Upper lobe of right lung (tissue), 1 donor: ENCODE data around the gene P4HA1. TPM values are rescaled to one million over a fixed set of nuclear protein-coding genes. Genes with fewer than 3 reads are reported as not detected.
A peak's percentile ranks its signal among the peaks of the same experiment; 100 is the strongest.
"Not testable (repeated sequence)": the region's sequence is repeated elsewhere in the genome, so short reads cannot be mapped to it uniquely, and the experiment has no call there.

Experiments used
- ATAC-seq: fragments of 200-7000 bp; cut with Tn5 transposase; one replicate; pipeline ENCODE4 v1.9.1; 2020; ENCODE audit warnings: mild to moderate bottlenecking, moderate library complexity
- DNase-seq: peaks from one replicate; pipeline ENCODE4 v3.0.0-alpha.2; 2020
- H3K27ac ChIP-seq: fragments of 200-600 bp; one replicate; pipeline ENCODE4 v1.8.0; 2022
- H3K27me3 ChIP-seq: fragments of 200-600 bp; one replicate; pipeline ENCODE4 v1.8.0; 2022; ENCODE audit warnings: mild to moderate bottlenecking
- H3K36me3 ChIP-seq: fragments of 200-600 bp; one replicate; pipeline ENCODE4 v1.8.0; 2022
- H3K4me1 ChIP-seq: fragments of 200-600 bp; one replicate; pipeline ENCODE4 v1.8.0; 2022
- H3K4me3 ChIP-seq: fragments of 200-600 bp; one replicate; pipeline ENCODE4 v1.8.0; 2022; ENCODE audit warnings: mild to moderate bottlenecking
- H3K9me3 ChIP-seq: fragments of 200-600 bp; one replicate; pipeline ENCODE4 v1.8.0; 2022
- intact Hi-C: fragments of 100-400 bp; cut with DNase I; formaldehyde crosslinking; loops from one replicate; pipeline ENCODE4 v1.11.0; 2022
- total RNA-seq: library from RNA; stranded (reverse); fragmentation: NEBNext Ultra II Directional; extraction: Animal tissue kit (Norgen Biotek cat#: 25700); gene quantifications from one replicate; pipeline ENCODE4 v1.2.1, GENCODE V29; 2021
- TF ChIP-seq, protein P1 (sequence below): fragments of 200-600 bp; IDR thresholded peaks from one replicate; pipeline ENCODE4 v1.8.0; 2022; ENCODE audit warnings: antibody characterized with exemption
- donor health status: DM: no; HTN: yes; CAD: no; lungs with severe emphysema.

Gene P4HA1
- total RNA-seq, 1 donor from 2014 or later, result 51.8 TPM

DNA sequence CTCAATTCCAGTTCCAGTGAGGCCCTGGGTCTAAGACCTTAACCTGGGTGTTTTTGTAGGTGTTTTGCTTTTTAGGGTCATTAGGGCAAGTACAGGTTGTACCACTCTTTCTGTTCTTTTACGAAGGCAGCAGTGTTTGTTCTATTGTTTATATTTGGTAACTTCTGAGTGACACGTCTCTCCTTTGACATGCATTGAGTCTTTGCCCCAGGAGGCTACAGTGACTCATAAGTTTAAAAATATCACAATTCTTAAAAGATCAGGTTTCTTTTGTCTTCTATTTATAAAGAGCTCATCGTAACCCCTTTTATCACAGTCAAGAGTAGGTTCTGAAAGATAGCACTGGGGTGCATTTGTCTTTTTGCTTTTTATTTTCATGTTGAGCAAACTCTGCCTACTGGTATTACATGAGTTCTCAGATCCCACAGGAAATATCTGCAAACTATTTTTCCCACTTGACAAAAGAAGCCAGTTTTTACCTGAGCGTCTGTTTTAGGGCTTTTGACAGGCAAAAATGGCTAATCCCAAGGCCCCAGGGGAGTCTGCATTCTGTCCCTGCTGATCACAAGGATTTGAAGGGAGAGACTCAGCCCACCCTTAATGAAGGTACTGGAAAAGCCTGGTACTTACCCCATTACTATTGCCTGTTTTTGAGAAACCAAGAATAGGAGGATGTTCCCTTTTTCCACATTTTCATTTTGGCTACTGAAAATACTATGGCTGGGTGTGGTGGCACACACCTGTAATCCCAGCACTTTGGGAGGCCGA lies 21.5 kb upstream of the P4HA1 start:
- intact Hi-C loops, result no loop called here
- H3K4me3 ChIP-seq, result no peak overlapping the region
- no peaks in the 10 kb centered on the region for H3K27me3 ChIP-seq
- ATAC-seq, result peak; percentile 30
- TF ChIP-seq, protein P1, sequence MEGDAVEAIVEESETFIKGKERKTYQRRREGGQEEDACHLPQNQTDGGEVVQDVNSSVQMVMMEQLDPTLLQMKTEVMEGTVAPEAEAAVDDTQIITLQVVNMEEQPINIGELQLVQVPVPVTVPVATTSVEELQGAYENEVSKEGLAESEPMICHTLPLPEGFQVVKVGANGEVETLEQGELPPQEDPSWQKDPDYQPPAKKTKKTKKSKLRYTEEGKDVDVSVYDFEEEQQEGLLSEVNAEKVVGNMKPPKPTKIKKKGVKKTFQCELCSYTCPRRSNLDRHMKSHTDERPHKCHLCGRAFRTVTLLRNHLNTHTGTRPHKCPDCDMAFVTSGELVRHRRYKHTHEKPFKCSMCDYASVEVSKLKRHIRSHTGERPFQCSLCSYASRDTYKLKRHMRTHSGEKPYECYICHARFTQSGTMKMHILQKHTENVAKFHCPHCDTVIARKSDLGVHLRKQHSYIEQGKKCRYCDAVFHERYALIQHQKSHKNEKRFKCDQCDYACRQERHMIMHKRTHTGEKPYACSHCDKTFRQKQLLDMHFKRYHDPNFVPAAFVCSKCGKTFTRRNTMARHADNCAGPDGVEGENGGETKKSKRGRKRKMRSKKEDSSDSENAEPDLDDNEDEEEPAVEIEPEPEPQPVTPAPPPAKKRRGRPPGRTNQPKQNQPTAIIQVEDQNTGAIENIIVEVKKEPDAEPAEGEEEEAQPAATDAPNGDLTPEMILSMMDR, result no peak
- H3K27ac ChIP-seq, result no peak overlapping the region
- no peaks in the 10 kb centered on the region for H3K9me3 ChIP-seq
- peaks cover 5% of the 10 kb centered on the region for H3K36me3 ChIP-seq
- DNase-seq, result no peak
- no peaks in the 10 kb centered on the region for H3K4me1 ChIP-seq

DNA sequence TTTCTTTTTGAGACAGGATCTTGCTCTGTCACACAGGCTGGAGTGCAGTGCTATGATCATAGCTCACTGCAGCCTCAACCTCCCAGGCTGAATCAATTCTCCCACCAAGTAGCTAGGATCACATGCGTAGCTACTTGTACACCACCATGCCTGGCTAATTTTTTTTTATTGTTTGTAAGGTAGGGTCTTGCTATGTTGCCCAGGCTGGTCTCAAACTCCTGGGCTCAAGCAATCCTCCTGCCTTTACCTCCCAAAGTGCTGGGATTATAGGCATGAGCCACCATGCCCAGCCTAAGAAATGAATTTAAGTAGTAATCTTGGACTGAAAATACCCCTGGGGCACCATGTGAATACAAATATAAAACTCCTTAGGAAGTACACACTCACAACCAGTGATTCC lies 19.4 kb upstream of the P4HA1 start:
- H3K4me1 ChIP-seq, result peaks cover 1% of the 10 kb centered on the region
- intact Hi-C loops, result no loop called here
- H3K9me3 ChIP-seq, result no peaks in the 10 kb centered on the region
- DNase-seq, result no peak
- TF ChIP-seq, protein P1, result no peak
- no peaks in the 10 kb centered on the region for H3K27me3 ChIP-seq
- H3K4me3 ChIP-seq, result no peak overlapping the region
- no peak overlapping the region for H3K27ac ChIP-seq
- peaks cover 5% of the 10 kb centered on the region for H3K36me3 ChIP-seq
- no peak for ATAC-seq

DNA sequence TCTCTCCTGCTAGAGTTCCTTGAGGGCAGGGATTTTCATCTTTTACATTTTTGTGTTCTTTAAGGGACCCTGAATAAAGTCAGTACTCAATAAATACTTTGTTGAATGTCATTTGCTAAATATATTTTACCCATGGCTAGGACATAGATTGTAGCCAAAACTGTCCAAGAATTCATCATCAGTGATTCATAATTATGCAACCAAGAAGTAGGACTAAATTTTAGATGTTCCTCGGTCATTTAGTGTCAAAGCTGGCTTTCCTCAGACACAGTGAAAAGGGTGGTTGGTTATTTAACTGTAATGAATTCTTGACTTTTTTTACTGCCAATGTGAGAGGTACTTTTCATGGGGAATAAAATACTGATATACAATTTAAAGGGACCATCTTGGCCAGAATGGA lies 16.9 kb upstream of the P4HA1 start:
- intact Hi-C loops, result no loop called here
- Histone ChIP-seq H3K36me3 (no peaks in the 10 kb centered on the region), H3K4me1 (peaks cover 4% of the 10 kb centered on the region), H3K27me3 (no peaks in the 10 kb centered on the region), H3K9me3 (no peaks in the 10 kb centered on the region), H3K27ac (no peak overlapping the region), H3K4me3 (no peak overlapping the region)
- TF ChIP-seq, protein P1, result no peak
- ATAC-seq, result no peak
- DNase-seq, result no peak

DNA sequence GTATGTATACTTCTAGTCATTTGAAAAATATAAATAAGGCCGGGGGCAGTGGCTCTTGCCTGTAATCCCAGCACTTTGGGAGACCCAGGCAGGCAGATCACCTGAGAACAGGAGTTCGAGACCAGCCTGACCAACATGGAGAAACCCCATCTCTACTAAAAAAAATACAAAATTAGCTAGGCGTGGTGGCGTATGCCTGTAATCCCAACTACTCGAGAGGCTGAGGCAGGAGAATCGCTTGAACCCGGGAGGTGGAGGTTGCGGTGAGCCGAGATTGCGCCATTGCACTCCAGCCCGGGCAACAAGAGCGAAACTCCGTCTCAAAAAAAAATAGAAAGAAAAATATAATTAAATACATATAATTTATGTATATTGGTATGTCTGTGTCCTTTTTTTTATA lies 15.4 kb upstream of the P4HA1 start:
- intact Hi-C loops, H3K9me3 ChIP-seq, H3K36me3 ChIP-seq, DNase-seq, H3K4me3 ChIP-seq, H3K27ac ChIP-seq, H3K4me1 ChIP-seq, ATAC-seq, H3K27me3 ChIP-seq: not testable (repeated sequence)

DNA sequence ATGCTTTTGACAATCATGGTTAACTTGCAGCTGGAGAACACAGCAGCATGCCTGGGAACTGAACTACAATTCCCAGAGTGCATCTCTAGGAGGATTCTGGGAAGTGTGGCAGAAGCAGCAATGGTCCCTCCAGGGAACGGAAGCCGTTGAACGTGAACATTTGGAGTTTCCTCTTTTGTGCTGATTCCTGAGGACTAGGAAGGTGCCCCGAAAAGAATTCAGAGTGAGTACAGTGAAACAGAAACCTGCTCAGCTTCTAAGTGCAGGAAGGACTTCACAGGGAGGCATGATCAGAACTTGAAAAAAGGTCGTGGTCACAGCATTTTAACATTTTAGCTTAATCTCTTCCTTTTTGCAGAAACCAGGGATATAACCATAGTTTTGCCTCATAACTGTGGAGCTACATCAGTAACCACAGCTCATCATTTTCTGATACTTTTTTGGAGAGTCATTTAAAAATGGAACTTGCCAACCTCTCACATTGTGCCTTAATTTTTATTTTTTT lies 13.7 kb upstream of the P4HA1 start, which contains the start of gene NUDT13:
NUDT13 (plus strand) TSS at position 111 of the 505 bp plus-strand sequence. CDS start 3,911 bp downstream, outside the sequence.
- H3K4me3 ChIP-seq, result peak within 1 kb of the TSS; percentile 68

DNA sequence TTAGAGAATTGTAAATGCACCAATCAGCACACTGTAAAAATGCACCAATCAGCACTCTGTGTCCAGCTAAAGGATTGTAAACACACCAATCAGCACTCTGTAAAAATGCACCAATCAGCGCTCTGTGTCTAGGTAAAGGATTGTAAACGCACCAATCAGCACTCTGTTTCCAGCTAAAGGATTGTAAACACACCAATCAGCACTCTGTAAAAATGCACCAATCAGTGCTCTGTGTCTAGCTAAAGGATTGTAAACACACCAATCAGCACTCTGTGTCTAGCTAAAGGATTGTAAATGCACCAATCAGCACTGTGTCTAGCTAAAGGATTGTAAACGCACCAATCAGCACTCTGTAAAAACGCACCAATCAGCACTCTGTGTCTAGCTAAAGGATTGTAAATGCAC lies 12.6 kb upstream of the P4HA1 start:
- intact Hi-C loops, H3K4me1 ChIP-seq, H3K9me3 ChIP-seq, DNase-seq, H3K4me3 ChIP-seq, H3K27me3 ChIP-seq, ATAC-seq, H3K27ac ChIP-seq, H3K36me3 ChIP-seq: not testable (repeated sequence)

More for the DNA sequence above, 13.7 kb upstream of the P4HA1 start, which contains the start of gene NUDT13:
- ATAC-seq (peak; percentile 99), DNase-seq (no peak)
- Histone ChIP-seq H3K36me3 (no peaks in the 10 kb centered on the region), H3K4me1 (peaks cover 4% of the 10 kb centered on the region), H3K9me3 (no peaks in the 10 kb centered on the region), H3K27ac (peak within 1 kb of the TSS; percentile 91), H3K27me3 (no peaks in the 10 kb centered on the region)
- TF ChIP-seq, protein P1, result no peak
- intact Hi-C loops, result no loop called here
